CD4-positive, alpha-beta T cell (primary cell): ENCODE results near the gene ANKRD44. TPM values are rescaled to one million over a fixed set of nuclear protein-coding genes. Genes with fewer than 3 reads are reported as not detected.

Experiments used
- ATAC-seq: fragments of 200-7000 bp; cut with Tn5 transposase; one replicate; pipeline ENCODE4 v1.10.0; 2022; ENCODE audit warnings: mild to moderate bottlenecking; ENCODE audit not compliant: poor library complexity
- CTCF ChIA-PET: fragments of 350-600 bp; sonication (Branson Sonifier 250); formaldehyde crosslinking; loops from one replicate; lab custom pipeline; 2021; ENCODE audit warnings: antibody characterized with exemption, inconsistent platforms; lab: Charles Lee
- POLR2A ChIA-PET: fragments of 350-600 bp; sonication (Branson Sonifier 250); formaldehyde crosslinking; loops from one replicate; lab custom pipeline; 2021; ENCODE audit warnings: antibody characterized with exemption, inconsistent platforms; lab: Charles Lee
- DNase-seq, 14 experiments: peaks; one replicate each; pipeline ENCODE4 v3.0.0-alpha.2; 2013 to 2020; ENCODE audit warnings: mixed read lengths in 2 of 14
- H3K27ac ChIP-seq, 2 donors: one replicate each; pipeline versions ENCODE4 v1.5.1 to v1.7.0; 2013; ENCODE audit warnings: low read length in 2 of 2, low read depth in 1 of 2, mild to moderate bottlenecking in 1 of 2
- H3K27me3 ChIP-seq, 2 experiments: 1 replicate in 1 of 2; 2 replicates in 1 of 2; pipeline versions ENCODE4 v1.6.1 to v1.7.0; 2013; ENCODE audit warnings: low read length in 2 of 2, control low read depth in 1 of 2, mild to moderate bottlenecking in 1 of 2, moderate library complexity in 1 of 2; ENCODE audit not compliant: insufficient read depth in 2 of 2, control insufficient read depth in 1 of 2
- H3K36me3 ChIP-seq: one replicate; pipeline ENCODE4 v1.6.1; 2013; ENCODE audit warnings: low read length, control low read depth; ENCODE audit not compliant: insufficient read depth
- H3K4me1 ChIP-seq: one replicate; pipeline ENCODE4 v1.6.1; 2013; ENCODE audit warnings: low read length, control low read depth; ENCODE audit not compliant: insufficient read depth
- H3K4me3 ChIP-seq: one replicate; pipeline ENCODE4 v1.5.1; 2013; ENCODE audit warnings: mild to moderate bottlenecking, low read length, moderate library complexity
- H3K9me3 ChIP-seq, 2 experiments: 1 replicate in 1 of 2; 2 replicates in 1 of 2; pipeline versions ENCODE4 v1.6.1 to v1.7.0; 2013; ENCODE audit warnings: low read length in 2 of 2, mild to moderate bottlenecking in 2 of 2, control low read depth in 1 of 2, moderate library complexity in 1 of 2; ENCODE audit not compliant: control insufficient read depth in 1 of 2, insufficient read depth in 1 of 2
- H3K27ac Mint-ChIP-seq: one replicate; pipeline ENCODE4 v1.8.0; 2020; ENCODE audit warnings: mixed read lengths
- H3K27me3 Mint-ChIP-seq: one replicate; pipeline ENCODE4 v1.8.0; 2021; ENCODE audit warnings: mixed read lengths
- H3K36me3 Mint-ChIP-seq: one replicate; pipeline ENCODE4 v1.8.0; 2021; ENCODE audit warnings: low read depth, mixed read lengths
- H3K4me1 Mint-ChIP-seq: one replicate; pipeline ENCODE4 v1.8.0; 2021; ENCODE audit warnings: low read depth, mixed read lengths
- H3K4me3 Mint-ChIP-seq: one replicate; pipeline ENCODE4 v1.8.0; 2020; ENCODE audit warnings: mild to moderate bottlenecking, mixed read lengths
- H3K9me3 Mint-ChIP-seq: one replicate; pipeline ENCODE4 v1.8.0; 2020; ENCODE audit warnings: mixed read lengths
- intact Hi-C, 2 experiments: fragments of 100-400 bp; cut with DNase I in 1 of 2; cut with micrococcal nuclease in 1 of 2; formaldehyde crosslinking; loops; one replicate each; pipeline versions ENCODE4 v1.15.1 to v1.9.0; 2023 to 2025; cut with DNase I, micrococcal nuclease
- total RNA-seq, 174 experiments: library from RNA in 2 of 174; stranded (reverse) in 2 of 174; gene quantifications; one replicate each; pipeline ENCODE4 v1.2.3 and lab custom pipeline; 2021 to 2026
- TF ChIP-seq, protein P1 (sequence below): fragments of 200-600 bp; IDR thresholded peaks from one replicate; pipeline ENCODE4 v1.8.0; 2022; ENCODE audit warnings: antibody characterized with exemption, mild to moderate bottlenecking

Gene ANKRD44
- total RNA-seq, 2 experiments from 2014 or later = 170 to 186 TPM

- no peaks in the 10 kb centered on the region for H3K9me3 ChIP-seq
- H3K9me3 Mint-ChIP-seq = no peaks in the 10 kb centered on the region
- H3K4me1 Mint-ChIP-seq = peaks cover 51% of the 10 kb centered on the region
- TF ChIP-seq, protein P1, sequence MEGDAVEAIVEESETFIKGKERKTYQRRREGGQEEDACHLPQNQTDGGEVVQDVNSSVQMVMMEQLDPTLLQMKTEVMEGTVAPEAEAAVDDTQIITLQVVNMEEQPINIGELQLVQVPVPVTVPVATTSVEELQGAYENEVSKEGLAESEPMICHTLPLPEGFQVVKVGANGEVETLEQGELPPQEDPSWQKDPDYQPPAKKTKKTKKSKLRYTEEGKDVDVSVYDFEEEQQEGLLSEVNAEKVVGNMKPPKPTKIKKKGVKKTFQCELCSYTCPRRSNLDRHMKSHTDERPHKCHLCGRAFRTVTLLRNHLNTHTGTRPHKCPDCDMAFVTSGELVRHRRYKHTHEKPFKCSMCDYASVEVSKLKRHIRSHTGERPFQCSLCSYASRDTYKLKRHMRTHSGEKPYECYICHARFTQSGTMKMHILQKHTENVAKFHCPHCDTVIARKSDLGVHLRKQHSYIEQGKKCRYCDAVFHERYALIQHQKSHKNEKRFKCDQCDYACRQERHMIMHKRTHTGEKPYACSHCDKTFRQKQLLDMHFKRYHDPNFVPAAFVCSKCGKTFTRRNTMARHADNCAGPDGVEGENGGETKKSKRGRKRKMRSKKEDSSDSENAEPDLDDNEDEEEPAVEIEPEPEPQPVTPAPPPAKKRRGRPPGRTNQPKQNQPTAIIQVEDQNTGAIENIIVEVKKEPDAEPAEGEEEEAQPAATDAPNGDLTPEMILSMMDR = no peak
- intact Hi-C loops = no loop called here
- CTCF ChIA-PET = no interaction called here
- no peak overlapping the region for H3K4me3 Mint-ChIP-seq
- no peak overlapping the region for H3K27ac ChIP-seq
- no peaks in the 10 kb centered on the region for H3K27me3 ChIP-seq
- peaks cover 92% of the 10 kb centered on the region for H3K36me3 Mint-ChIP-seq
- no peaks in the 10 kb centered on the region for H3K27me3 Mint-ChIP-seq
- H3K4me1 ChIP-seq = peaks cover 12% of the 10 kb centered on the region
- no peak for ATAC-seq
- peaks cover 83% of the 10 kb centered on the region for H3K36me3 ChIP-seq
- POLR2A ChIA-PET = no interaction called here
- no peak for DNase-seq
- no peak overlapping the region for H3K4me3 ChIP-seq
- peak overlapping the region; percentile 7 for H3K27ac Mint-ChIP-seq
These were observed 276.3 kb downstream of the ANKRD44 start for GRCh38 chr2:197034292-197034691.

DNA sequence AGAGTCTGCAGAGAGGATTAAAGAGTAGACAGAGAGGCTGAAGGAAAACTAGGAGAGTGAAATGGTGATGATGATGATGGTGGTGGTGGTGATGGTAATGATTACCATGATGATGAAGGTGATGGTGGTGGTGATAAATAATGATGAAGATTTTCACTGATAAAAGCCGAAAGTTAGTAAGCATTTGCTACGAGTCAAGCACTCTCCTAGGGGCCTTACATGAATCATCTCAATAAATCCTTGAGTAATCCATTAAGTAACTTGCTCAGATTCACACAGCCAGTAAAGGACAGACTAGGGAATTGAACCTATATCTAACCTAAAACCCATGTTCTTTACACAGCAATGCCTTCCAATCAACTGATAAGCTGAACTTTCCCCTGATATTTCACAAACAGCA is 277.4 kb downstream of the ANKRD44 start:
- TF ChIP-seq, protein P1 = no peak
- ATAC-seq (no peak), DNase-seq (no peak)
- CTCF ChIA-PET = interaction anchor here (0.7 to 1.5 kb wide), 2 partner anchors 13 to 22 kb away, joined by 3 to 5 read pairs; no protein-coding TSS in a partner anchor
- intact Hi-C loops = no loop called here
- H3K9me3 Mint-ChIP-seq = no peaks in the 10 kb centered on the region
- Histone ChIP-seq H3K4me3 (no peak overlapping the region), H3K27ac (no peak overlapping the region), H3K27me3 (no peaks in the 10 kb centered on the region), H3K4me1 (peaks cover 12% of the 10 kb centered on the region), H3K9me3 (no peaks in the 10 kb centered on the region), H3K36me3 (peaks cover 82% of the 10 kb centered on the region)
- H3K4me3 Mint-ChIP-seq = no peak overlapping the region
- H3K27ac Mint-ChIP-seq = peak overlapping the region; percentile 7
- peaks cover 45% of the 10 kb centered on the region for H3K4me1 Mint-ChIP-seq
- H3K36me3 Mint-ChIP-seq = peaks cover 92% of the 10 kb centered on the region
- H3K27me3 Mint-ChIP-seq = no peaks in the 10 kb centered on the region
- POLR2A ChIA-PET = no interaction called here

GRCh38 chr2:197031803-197032202 is 278.8 kb downstream of the ANKRD44 start:
- Mint-ChIP-seq H3K36me3 (peaks cover 91% of the 10 kb centered on the region), H3K4me3 (no peak overlapping the region), H3K9me3 (no peaks in the 10 kb centered on the region), H3K4me1 (peaks cover 44% of the 10 kb centered on the region), H3K27me3 (no peaks in the 10 kb centered on the region), H3K27ac (peak overlapping the region; percentile 7)
- POLR2A ChIA-PET = no interaction called here
- TF ChIP-seq, protein P1 = no peak
- intact Hi-C loops = no loop called here
- Histone ChIP-seq H3K4me3 (no peak overlapping the region), H3K27me3 (no peaks in the 10 kb centered on the region), H3K9me3 (no peaks in the 10 kb centered on the region), H3K36me3 (peaks cover 82% of the 10 kb centered on the region), H3K4me1 (peaks cover 12% of the 10 kb centered on the region), H3K27ac (no peak overlapping the region)
- CTCF ChIA-PET = no interaction called here
- DNase-seq (no peak), ATAC-seq (no peak)
